ENCODE data around the gene RAI1. TPM values are rescaled to one million over a fixed set of nuclear protein-coding genes. Genes with fewer than 3 reads are reported as not detected.

Gene RAI1
- total and polyA plus RNA-seq, 2 of the 8 experiments (the other 6 are each of a cell fraction or from before 2014, with no cell fraction given) = 0.39 to 1.2 TPM

DNA sequence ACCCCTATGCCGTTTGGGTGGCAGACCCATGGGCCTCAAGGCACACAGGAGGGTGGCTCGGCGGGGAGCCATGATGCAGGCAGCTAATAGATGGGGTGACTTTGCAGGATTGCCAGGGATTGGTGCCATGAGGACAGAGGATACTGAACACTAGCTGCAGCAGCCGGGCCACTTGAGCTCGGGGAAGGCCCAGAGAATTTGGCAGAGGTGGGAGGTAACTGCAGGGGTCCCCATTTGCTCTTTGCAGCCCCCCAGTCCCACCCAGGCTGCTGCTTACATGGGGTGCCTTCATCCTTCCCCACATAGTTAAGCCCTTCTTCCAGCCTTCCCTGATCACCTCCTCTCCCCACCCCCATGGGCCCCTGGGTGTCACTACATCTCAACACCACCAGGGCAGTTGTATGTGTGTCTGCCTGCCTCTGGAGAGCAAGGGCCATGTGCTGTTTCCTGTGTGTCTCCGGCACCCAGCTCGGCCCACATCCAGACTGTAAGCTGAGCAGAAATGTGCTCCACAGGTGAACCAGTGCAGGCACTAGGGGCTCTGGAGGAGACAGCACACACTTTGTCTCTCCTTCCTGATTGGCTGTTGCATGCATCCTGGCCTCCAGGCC is 103.5 kb downstream of the RAI1 start (continued):
- TF ChIP-seq, protein P1, sequence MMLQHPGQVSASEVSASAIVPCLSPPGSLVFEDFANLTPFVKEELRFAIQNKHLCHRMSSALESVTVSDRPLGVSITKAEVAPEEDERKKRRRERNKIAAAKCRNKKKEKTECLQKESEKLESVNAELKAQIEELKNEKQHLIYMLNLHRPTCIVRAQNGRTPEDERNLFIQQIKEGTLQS (IDR thresholded peaks at IDR 0.05; ENCODE audit: insufficient read depth, low read depth, low read length) = no peak
- TF ChIP-seq YY1 (IDR thresholded peaks at IDR 0.05; ENCODE audit: low read depth, low read length) = no peak
- TF ChIP-seq POU5F1 (IDR thresholded peaks at IDR 0.05; ENCODE audit: low read depth, low read length) = no peak
- no peak for TF ChIP-seq SP1 (IDR thresholded peaks at IDR 0.05; ENCODE audit: low read depth, low read length)
- TF ChIP-seq ZNF274 (IDR thresholded peaks at IDR 0.05; ENCODE audit: borderline replicate concordance, extremely low read depth, low read length) = no peak
- no peak for TF ChIP-seq FOSL1 (IDR thresholded peaks at IDR 0.05; ENCODE audit: insufficient read depth, low read depth, low read length)
- no peak for TF ChIP-seq ASH2L (IDR thresholded peaks at IDR 0.05; ENCODE audit: low read length)
- no peak for TF ChIP-seq RBBP5 (IDR thresholded peaks at IDR 0.05; ENCODE audit: borderline replicate concordance, low read depth, low read length)
- no peak for TF ChIP-seq CBX8 (IDR thresholded peaks at IDR 0.05; ENCODE audit: borderline replicate concordance, low read depth, low read length)
- TF ChIP-seq, protein P2, sequence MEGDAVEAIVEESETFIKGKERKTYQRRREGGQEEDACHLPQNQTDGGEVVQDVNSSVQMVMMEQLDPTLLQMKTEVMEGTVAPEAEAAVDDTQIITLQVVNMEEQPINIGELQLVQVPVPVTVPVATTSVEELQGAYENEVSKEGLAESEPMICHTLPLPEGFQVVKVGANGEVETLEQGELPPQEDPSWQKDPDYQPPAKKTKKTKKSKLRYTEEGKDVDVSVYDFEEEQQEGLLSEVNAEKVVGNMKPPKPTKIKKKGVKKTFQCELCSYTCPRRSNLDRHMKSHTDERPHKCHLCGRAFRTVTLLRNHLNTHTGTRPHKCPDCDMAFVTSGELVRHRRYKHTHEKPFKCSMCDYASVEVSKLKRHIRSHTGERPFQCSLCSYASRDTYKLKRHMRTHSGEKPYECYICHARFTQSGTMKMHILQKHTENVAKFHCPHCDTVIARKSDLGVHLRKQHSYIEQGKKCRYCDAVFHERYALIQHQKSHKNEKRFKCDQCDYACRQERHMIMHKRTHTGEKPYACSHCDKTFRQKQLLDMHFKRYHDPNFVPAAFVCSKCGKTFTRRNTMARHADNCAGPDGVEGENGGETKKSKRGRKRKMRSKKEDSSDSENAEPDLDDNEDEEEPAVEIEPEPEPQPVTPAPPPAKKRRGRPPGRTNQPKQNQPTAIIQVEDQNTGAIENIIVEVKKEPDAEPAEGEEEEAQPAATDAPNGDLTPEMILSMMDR (IDR thresholded peaks at IDR 0.05; ENCODE audit: control extremely low read depth in 1 of 3, insufficient read depth in 1 of 3, low read depth in 1 of 3, low read length in 3 of 3) = peak in 2 of 3 experiments; percentile 30 to 36; a peak in 2 of 4 replicates
- TF ChIP-seq, protein P3, sequence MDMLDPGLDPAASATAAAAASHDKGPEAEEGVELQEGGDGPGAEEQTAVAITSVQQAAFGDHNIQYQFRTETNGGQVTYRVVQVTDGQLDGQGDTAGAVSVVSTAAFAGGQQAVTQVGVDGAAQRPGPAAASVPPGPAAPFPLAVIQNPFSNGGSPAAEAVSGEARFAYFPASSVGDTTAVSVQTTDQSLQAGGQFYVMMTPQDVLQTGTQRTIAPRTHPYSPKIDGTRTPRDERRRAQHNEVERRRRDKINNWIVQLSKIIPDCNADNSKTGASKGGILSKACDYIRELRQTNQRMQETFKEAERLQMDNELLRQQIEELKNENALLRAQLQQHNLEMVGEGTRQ (IDR thresholded peaks at IDR 0.05; ENCODE audit: low read length) = no peak

All from H1 (cell line).